NCI-H2029 (cell line): Measurements from ENCODE around the gene BBS5.
"Not testable (repeated sequence)": the region's sequence is repeated elsewhere in the genome, so short reads cannot be mapped to it uniquely, and the experiment has no call there.

Experiments used
- DNase-seq: peaks from one replicate; lab custom pipeline; 2025; lab: John Stamatoyannopoulos, UW

BBS5 gene

DNA sequence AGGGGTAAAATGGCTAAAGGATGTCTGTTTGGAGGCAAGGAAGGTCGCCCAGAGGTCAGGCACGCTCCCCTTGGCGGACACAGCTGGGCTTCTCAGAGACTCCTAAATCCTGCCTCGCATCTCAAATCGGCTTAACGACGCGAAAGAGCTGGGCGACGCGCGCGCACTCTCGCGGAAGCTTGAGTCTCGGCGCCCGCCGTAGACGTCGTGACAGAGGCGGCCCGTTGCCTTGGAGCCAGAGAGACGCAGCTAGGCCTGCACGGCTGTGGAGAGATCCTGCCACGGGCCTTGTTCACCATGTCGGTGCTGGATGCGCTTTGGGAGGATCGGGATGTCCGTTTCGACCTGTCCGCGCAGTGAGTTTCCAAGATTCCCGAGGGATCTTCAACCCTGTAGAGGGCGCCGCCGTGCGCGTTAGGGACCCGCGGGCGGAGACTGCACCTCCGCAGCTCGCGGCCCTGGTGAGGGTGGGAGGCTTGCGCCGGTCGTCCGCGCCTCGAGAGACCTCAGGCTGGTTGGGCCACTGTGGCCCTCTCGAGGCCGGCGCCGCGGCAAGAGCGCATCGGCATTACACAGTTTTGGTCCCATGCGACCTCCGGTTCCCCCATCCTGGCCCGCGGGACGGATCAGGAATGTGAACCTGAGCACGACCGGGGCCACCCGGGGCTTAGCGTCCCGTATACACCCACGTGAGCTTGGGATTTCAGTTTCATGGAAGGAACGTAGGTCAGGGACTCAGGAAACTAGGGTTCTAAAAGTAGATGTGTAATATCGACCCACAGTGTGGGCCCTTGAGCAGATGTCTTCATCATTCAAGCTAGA lies at the start of gene BBS5:
Gene BBS5, plus strand, starts transcription at position 238 of the 822 bp plus-strand sequence. Its CDS starts 60 bp downstream, at position 298.
- DNase-seq, result peak; percentile 67

DNA sequence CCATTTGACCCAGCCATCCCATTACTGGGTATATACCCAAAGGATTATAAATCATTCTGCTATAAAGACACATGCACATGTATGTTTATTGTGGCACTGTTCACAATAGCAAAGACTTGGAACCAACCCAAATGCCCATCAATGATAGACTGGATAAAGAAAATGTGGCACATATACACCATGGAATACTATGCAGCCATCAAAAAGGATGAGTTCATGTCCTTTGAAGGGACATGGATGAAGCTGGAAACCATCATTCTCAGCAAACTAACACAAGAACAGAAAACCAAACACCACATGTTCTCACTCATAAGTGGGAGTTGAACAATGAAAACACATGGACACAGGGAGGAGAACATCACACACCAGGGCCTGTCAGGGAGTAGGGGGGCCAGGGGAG lies 47.5 kb upstream of the BBS5 start:
- not testable (repeated sequence) for DNase-seq

DNA sequence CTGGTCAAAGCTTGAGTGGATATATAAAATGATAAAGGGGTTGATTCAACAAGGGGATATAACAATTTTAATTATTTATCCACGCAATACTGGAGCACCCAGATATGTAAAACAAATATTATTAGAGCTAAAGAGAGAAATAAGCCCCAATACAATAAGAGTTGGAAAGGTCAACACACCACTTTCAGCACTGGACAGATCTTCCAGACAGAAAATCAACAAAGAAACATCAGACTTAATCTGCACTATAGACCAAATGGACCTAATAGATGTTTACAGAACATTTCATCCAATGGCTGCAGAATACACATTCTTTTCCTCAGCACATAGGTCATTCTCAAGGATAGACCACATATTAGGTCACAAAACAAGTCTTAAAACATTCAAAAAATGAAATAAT lies 45.1 kb upstream of the BBS5 start:
- not testable (repeated sequence) for DNase-seq

DNA sequence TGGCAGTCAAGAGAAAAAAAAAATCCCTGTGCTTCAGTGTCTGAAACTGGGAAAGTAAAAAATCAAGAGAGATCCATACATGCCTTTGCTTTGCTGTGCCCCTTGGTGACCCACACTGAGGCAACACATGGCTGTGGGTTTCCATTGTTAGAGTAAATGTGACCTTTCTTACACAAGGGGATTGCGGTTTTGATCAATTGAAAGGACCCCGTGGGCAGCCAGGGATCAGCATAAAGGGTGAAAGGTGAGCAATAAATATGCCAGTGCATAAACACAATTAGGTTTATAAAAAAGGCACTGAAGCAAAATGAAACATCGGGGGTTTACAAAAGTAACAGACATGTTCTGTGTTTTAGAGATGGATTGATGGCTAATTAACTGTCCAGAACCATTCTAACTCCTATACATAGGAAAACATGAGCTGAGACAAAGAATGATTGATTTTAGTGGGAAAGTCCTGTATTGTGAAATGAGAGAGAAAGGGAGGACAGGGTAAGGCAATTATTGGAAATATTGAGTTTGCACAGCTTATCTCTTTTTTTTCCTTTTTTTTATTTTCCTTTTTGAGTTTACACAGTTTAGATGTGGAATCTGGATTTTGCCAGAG lies 40.7 kb upstream of the BBS5 start:
- DNase-seq, result no peak

DNA sequence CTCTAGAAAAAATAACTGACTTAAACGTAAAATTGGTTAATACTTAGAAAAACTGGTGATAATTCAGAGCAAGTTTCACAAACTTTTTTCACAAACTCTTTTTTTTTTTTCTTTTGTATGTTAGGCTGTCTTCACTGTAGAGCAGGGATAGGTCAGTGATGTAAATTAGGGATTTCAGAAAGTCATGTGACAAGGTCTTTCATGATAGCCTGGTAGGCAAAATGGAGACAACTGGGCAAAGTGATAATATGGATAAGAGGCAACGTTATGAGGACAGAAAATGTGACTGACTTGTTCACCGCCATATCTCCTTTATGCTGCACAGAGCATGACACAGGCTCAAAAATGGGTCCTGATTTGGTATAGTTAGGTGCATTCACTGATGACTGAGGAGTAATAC lies 39.4 kb upstream of the BBS5 start:
- DNase-seq, result no peak

DNA sequence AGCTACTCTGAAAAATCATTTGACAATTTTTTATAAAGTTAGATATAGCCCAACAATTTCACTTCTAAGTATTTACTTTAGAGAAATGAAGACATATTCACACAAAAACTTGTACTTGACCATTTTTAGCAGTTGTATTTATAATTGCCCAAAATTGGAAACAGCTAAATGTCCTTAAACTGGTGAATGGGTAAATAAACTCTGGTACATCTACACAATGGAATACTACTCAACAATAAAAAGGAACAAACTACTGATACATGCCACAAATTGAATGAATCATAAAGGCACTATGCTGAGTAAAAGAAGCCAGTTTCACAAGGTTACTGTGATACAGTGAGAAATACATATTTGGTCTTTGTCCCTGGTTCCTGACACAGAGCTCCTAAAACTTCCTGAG lies 32.8 kb upstream of the BBS5 start:
- DNase-seq, result no peak

DNA sequence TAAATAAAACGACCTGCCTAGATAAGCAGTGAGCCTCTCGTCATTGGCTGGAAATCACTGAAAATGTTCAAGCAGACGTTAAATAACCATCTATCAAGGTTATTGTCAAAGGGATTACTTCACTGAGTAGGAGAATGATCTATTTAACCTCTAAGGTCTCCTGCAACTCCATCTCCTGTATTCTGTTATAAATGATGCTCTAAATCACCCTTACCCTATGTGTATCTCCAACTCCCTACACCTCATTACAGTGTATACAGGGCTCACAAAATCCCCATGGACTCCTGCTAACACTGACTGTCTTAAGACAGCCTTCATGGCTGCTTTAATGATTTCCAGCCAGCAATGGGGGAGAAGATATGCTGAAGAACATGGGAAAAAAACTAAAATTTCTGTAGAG lies 31.0 kb upstream of the BBS5 start:
- DNase-seq, result no peak

DNA sequence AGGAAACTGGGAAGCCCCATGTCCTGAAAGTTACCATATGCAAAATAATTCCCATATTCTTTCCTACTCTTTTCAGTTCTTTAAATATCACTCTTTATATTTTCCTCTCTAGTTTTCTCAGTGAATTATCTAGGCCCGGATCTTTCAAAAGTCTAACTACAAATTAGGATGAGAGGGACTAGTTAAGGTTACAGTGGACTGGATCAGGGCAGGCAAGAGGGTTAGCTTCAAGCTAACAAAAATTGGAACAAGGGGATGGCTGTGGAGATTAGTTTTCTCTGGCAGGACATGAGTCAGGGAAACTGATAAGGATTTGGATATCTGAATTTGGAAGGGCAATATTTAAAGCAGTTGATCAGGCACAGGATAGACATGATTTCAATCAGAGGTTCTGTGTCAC lies 30.4 kb upstream of the BBS5 start:
- no peak for DNase-seq

DNA sequence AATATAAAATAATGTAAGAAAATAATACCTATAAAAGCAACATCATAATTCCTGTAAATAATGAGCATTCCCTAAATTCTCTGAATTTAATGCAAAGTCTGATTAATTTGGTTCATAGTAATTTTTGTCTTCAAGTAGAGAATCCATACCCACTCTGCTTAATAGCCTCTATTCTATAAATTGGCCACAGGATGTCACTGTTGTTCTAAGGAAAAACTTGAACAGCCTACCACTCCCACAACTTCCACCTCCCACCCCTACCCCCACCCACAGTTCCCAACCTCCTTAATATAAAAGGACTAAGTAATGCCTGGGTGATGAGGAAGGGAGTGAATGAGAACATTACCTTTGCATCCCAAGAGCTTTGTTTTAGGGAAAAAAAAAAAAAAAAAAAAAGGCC lies 27.2 kb upstream of the BBS5 start:
- DNase-seq, result peak; percentile 31

DNA sequence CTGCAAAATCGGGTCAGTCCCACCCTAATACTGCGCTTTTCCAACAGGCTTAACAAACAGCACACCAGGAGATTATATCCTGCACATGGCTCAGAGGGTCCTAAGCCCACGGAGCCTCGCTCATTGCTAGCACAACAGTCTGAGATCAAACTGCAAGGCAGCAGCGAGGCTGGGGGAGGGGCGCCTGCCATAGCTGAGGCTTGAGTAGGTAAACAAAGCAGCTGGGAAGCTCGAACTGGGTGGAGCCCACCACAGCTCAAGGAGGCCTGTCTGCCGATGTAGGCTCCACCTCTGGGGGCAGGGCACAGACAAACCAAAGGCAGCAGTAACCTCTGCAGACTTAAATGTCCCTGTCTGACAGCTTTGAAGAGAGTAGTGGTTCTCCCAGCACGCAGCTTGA lies 26.2 kb upstream of the BBS5 start:
- not testable (repeated sequence) for DNase-seq

DNA sequence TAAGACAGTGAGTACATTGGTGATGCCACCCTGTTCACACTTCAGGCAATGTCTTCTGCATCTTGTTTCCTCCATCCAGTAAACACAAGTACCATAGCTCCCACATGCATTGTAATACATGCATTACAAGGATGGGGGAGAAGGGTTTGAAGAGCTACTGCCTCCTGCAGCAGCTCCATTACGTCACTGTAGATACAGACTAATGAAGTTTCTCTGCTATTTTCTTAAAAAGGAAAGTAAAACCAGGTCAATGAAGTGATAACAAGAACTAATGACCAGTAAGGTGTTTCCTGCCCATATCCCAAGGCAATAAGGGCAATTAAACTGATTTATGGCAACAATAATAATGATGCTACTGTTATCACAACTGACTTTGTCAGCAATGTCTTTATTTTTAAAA lies 18.2 kb upstream of the BBS5 start:
- no peak for DNase-seq

DNA sequence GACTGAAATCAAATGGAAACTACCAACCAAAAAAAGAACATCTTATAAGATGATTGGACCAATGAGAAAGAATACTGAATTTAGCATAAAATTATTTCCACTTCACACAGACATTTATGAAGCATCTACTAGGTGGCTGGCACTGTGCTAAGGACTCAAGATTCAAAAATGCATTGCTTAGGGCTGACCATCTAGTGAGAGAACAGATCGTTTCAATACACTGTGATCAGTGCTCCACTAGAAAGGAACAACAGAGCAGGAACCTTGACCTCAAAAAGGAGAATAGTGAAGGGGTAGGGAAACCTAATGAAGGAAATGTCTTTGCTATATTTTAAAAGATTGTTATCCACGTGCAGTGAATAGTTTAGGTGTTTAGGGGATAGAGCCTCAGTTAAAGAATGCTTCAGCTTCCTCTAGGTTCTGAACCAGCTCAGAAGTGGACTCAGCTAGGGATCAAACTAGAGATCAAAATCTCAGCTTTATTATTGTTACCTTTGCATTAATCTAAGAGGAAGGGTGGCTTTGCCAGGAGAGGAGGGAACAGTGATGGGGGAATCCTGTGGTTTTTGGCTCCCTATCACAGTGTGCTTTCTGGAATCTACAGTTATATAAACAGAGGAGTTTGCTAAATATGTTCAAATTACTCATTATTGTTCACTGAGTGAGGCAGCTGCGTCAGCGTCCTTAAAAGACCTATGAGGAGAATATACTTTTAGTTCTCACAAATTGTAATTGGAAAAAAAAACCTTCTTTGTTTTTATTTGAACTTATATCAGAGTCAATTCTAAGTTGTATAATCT lies 16.2 kb upstream of the BBS5 start:
- no peak for DNase-seq

DNA sequence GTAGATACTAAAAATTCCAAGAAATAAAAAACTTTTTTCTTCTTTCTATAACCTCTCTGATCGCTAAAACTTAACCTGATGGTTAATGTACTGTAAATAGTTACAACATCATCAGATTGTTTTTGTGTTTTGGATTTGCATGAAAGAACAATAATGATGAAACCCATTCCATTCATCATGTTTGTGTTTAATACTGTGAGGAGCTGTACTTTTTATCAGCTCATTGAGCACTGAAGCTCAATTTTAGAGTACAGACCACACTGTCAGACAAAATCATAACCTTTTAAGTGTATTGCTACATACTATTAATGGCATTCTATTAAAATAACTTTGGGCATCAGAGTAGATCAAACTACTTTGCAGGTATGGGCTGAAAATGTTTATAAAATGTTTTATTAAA lies 14.8 kb upstream of the BBS5 start:
- DNase-seq, result no peak

DNA sequence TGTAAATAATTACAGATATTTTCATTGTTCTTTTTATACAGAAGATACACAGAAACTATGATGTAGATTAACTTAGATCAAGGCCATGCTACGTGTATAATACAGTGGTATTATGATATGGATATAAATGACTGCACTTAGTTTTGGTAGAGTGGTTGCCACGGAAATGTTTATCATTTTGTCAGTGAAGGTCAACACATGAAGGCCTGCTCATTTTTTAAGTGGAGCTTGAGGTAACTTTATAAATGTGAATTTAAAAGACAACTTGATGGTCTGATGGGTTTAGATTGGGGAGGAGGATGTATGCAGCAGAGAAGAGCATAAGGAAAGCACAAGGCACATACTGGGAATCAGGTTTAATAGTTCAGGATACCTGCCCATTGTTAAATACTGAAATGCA lies 14.4 kb upstream of the BBS5 start:
- no peak for DNase-seq

DNA sequence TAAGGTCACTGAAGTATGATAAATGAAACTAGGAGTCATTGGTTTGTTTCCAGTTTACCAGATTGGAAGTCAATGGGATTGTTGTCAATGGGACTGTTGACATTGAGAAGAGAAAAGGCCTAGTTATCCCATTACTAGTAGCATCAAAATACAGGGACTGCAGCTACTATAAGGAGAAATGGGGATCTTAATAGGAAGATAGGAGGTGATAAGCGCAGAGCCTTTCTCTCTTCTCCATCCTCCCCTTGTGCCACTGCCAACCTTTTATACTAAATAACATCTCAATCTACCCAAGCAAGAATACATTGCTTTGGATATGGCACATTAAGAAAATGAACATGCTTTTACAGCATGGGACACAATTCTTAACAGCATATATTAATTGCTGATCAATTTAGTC lies 10.5 kb upstream of the BBS5 start:
- DNase-seq, result no peak

DNA sequence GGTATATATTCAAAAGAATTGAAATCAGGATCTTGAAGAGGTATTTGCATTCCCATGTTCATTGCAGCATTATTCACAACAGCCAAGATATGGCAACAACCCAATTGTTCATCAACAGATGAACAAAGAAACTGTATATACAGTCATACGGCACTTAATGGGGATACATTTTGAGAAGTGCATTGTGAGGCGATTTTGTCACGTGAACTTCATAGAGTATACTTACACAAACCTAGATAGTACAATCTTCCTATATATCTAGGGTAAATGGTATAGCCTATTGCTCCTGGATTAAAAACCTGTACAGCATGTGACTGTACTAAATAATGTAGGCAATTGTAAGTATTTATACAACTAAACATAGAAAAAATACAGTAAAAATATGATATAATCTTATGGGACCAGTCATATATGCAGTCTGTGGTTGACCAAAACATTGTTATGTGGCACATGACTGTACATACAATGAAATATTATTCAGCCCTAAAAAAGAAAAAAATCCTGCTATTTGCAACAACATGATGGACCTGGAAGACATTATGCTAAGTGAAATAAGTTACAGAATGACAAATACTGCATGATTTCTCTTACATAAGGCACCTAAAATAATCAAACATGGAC lies 9.2 kb upstream of the BBS5 start:
- no peak for DNase-seq

DNA sequence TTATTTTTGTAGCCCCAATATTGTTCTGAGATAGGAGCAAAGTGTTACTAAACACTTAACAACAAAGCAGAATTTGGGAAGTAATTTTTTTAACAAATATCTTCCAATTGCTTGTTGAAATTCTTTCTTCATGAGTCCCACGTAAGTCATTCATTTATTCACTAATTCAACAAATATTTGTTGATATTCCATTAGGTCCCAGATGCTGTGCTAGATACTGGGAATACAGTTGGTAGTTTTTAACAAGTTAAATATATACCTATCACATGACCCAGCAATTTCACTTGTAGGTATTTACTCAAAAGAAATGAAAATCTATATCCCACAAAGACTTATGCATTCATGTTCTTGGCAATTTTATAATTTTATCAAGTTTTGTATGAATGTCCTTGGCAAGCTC lies 7.0 kb upstream of the BBS5 start:
- no peak for DNase-seq

DNA sequence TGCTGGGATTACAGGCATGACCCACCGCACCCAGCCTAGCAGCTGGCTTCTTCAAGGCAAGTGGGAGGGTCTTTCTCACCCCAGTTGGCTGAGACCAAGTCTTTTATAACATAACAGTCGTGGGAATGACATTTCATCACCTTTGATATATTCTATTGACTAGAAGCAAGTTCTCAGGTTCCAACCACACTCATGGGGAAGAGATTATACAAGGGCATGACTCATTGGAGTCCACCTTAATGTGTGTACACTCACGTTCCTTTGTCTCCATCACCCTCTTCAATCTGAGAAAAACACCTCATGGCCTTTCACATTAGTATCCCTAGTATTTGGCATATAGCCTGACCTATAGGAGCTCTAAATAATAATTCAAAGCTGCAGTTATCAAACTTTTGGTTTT lies 2.8 kb upstream of the BBS5 start:
- peak; percentile 78 for DNase-seq

DNA sequence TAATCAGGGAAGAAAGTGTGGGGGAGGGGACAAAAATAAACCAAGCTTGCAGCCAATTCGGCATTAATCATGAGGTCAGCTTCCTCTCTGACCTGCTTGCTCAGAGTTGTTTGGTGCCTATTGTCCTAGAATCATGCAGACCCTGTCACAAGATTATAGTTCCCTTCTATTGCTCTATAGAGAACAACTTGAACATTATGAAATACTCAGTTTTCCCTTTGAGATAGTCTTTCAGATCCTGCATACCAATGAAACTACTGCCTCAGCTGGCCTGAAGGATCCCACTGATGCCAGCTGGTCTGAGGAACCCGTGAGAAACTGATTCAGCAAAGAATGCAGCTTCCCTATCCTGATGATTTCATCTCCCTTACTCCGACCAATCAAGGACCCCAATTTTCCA lies 955 bp upstream of the BBS5 start:
- DNase-seq, result no peak

DNA sequence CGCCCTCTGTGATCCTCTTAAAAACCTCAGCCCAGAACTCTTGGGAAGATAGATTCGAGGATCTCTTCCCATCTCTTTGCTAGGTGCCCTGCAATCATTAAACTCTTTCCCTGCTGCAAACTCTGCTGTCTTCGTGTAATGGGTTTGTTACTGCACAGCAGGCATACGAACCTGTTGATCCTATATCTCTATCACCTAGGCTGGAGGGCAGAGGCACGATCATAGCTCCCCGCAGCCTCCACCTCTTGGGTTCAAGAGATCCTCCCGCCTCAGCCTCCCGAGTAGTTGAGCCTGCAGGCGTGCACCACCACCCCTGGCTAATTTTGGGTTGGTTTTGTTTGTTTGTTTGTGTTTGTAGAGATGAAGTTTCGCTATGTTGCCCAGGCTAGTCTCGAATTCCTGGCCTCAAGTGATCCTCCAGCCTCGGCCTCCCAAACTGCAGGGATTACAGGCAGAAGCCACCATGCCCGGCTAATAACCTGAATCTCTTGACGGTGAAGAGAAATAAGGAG lies 493 bp upstream of the BBS5 start:
- no peak for DNase-seq

DNA sequence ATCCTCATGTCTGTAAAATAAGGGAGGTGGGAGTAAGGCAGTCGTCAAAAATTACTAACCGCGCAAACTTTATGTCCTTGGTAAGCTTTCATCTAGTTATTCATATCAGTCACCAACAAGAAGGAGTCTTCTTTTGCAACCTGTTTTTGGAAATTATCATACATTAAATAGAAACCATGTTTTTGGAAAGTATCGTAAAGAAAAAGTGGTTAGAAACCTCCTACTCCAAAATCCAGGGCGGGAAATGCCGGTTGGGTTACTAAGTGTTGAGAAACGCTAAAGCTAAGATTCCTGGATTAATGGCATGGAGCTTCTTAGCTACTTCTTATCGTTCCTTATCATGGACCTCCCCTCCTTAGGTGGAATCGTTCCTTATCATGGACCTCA lies 778 bp downstream of the BBS5 start:
- no peak for DNase-seq

DNA sequence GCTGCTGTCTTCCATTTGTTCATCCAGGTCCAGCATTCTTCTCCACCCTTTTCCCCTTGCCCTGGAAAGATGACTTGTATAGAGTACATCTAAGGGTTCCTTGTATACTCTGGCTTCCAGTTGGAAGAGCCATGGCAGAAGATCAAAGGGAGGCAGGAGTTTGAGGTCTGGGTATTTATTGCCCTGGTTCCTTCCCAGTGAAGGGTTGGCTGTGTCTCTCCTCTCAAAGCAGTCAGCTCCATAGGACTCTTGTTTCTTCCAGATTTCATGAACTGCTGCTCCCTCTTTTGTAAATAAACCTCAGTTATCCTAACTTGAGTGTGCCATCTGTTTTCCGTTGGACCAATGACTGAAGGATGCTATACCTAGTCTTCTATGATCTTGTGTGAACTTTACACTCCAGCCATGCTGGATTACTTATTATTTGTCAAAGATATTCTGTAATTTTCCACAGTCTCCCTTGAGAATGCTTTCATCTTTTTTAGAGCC lies 6.4 kb downstream of the BBS5 start:
- DNase-seq, result no peak
